SK-N-SH (cell line): ENCODE measurements around the gene SWI5.

Experiments
- CHD2 ChIP-seq: fragments of 150-350 bp; IDR thresholded peaks from 2 replicates; pipeline ENCODE4 v1.6.1; 2018; ENCODE audit warnings: low read length; ENCODE audit not compliant: partially characterized antibody
- EZH2phosphoT487 ChIP-seq: fragments of 200-600 bp; sonication (generic); IDR thresholded peaks from 2 replicates; pipeline ENCODE4 v1.6.1; 2017; ENCODE audit warnings: low read depth, mixed run types, mild to moderate bottlenecking, antibody characterized with exemption, moderate library complexity, borderline replicate concordance
- POLR2AphosphoS5 ChIP-seq: IDR thresholded peaks from 2 replicates; pipeline ENCODE4 v1.6.1; 2012; ENCODE audit warnings: low read depth, low read length
- TF ChIP-seq, protein P1 (sequence below): fragments of 200-600 bp; sonication (generic); IDR thresholded peaks from 2 replicates; pipeline ENCODE4 v1.6.1; 2017; ENCODE audit warnings: antibody characterized with exemption, mild to moderate bottlenecking, moderate library complexity
- TF ChIP-seq, protein P2 (sequence below): IDR thresholded peaks from 2 replicates; pipeline ENCODE4 v1.4.0; 2012; ENCODE audit warnings: low read depth, borderline replicate concordance
- TF ChIP-seq, protein P3 (sequence below): IDR thresholded peaks from 2 replicates; pipeline ENCODE4 v1.4.0; 2012; ENCODE audit warnings: low read depth

DNA sequence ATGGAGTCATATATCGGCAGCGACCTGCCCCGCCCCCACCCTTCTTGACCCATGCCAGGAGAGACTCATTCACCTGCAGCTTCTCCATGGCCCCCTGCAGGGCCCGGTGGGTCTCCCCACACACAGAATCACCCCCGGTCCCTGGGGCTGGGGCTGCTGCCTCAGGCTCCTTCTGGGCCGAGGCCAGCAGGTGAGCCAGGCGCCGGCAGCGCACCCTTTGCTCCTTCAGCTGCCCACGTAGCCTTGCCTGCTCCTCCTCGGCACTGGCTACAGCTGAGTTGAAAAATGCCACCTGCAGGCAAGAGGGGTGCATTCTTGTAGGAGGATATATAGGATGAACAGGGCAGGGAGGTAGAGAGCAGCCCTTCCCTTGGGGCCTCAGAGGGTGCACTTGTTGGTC is 18.2 kb upstream of the SWI5 start:
- TF ChIP-seq, protein P1, sequence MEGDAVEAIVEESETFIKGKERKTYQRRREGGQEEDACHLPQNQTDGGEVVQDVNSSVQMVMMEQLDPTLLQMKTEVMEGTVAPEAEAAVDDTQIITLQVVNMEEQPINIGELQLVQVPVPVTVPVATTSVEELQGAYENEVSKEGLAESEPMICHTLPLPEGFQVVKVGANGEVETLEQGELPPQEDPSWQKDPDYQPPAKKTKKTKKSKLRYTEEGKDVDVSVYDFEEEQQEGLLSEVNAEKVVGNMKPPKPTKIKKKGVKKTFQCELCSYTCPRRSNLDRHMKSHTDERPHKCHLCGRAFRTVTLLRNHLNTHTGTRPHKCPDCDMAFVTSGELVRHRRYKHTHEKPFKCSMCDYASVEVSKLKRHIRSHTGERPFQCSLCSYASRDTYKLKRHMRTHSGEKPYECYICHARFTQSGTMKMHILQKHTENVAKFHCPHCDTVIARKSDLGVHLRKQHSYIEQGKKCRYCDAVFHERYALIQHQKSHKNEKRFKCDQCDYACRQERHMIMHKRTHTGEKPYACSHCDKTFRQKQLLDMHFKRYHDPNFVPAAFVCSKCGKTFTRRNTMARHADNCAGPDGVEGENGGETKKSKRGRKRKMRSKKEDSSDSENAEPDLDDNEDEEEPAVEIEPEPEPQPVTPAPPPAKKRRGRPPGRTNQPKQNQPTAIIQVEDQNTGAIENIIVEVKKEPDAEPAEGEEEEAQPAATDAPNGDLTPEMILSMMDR, result no peak
- TF ChIP-seq, protein P2, sequence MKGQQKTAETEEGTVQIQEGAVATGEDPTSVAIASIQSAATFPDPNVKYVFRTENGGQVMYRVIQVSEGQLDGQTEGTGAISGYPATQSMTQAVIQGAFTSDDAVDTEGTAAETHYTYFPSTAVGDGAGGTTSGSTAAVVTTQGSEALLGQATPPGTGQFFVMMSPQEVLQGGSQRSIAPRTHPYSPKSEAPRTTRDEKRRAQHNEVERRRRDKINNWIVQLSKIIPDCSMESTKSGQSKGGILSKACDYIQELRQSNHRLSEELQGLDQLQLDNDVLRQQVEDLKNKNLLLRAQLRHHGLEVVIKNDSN, result no peak
- TF ChIP-seq EZH2phosphoT487 (no peak), CHD2 (no peak), POLR2AphosphoS5 (no peak)
- TF ChIP-seq, protein P3, sequence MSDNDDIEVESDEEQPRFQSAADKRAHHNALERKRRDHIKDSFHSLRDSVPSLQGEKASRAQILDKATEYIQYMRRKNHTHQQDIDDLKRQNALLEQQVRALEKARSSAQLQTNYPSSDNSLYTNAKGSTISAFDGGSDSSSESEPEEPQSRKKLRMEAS, result no peak
